BLaER1 treated with 17β-estradiol and CSF1 and Interleukin-3, amounts not matched to agents 10 nM and 100 nM (cell line): Measurements from ENCODE around the gene CD300A.
"Not testable (repeated sequence)": the region's sequence is repeated elsewhere in the genome, so short reads cannot be mapped to it uniquely, and the experiment has no call there.

Source experiments
- H3K27ac ChIP-seq, 11 experiments: shearing (Covaris generic); formaldehyde crosslinking; 2 replicates each; pipeline ENCODE4 v1.8.1; 2022
- H3K27me3 ChIP-seq, 11 experiments: shearing (Covaris generic); formaldehyde crosslinking; 2 replicates each; pipeline ENCODE4 v1.8.1; 2022
- H3K36me3 ChIP-seq, 11 experiments: shearing (Covaris generic); formaldehyde crosslinking; 2 replicates each; pipeline ENCODE4 v1.8.1; 2022
- H3K4me1 ChIP-seq, 10 experiments: shearing (Covaris generic); formaldehyde crosslinking; 2 replicates each; pipeline ENCODE4 v1.8.1; 2022
- H3K4me2 ChIP-seq, 11 experiments: shearing (Covaris generic); formaldehyde crosslinking; 2 replicates each; pipeline ENCODE4 v1.8.1; 2022
- H3K4me3 ChIP-seq, 10 experiments: shearing (Covaris generic); formaldehyde crosslinking; 2 replicates each; pipeline ENCODE4 v1.8.1; 2022
- H3K9ac ChIP-seq, 11 experiments: shearing (Covaris generic); formaldehyde crosslinking; 2 replicates each; pipeline ENCODE4 v1.8.1; 2022
- H3K9me3 ChIP-seq, 11 experiments: shearing (Covaris generic); formaldehyde crosslinking; replicated peaks in 1 of 11; 2 replicates each; pipeline ENCODE4 v1.8.1; 2022
- H4K20me1 ChIP-seq, 11 experiments: shearing (Covaris generic); formaldehyde crosslinking; 2 replicates each; pipeline ENCODE4 v1.8.1; 2022
- Cebpa-rat ChIP-seq, 11 experiments: shearing (Covaris generic); IDR thresholded peaks; 2 replicates each; pipeline ENCODE4 v1.8.1; 2022

The CD300A gene

GRCh38 chr17:74502861-74503260 is 36.4 kb downstream of the CD300A start:
- TF ChIP-seq Cebpa-rat (IDR thresholded peaks at IDR 0.05) = no peak
- no peak overlapping the region for H3K27ac ChIP-seq
- no peaks in the 10 kb centered on the region; a peak in 1 of 22 replicates for H3K27me3 ChIP-seq
- peaks cover 0 to under 1% (median 0%) of the 10 kb centered on the region in 10 experiments; a peak in 3 of 20 replicates for H3K4me1 ChIP-seq
- no peaks in the 10 kb centered on the region for H4K20me1 ChIP-seq
- H3K9ac ChIP-seq = no peak overlapping the region
- no peak overlapping the region for H3K4me2 ChIP-seq
- H3K4me3 ChIP-seq = no peak overlapping the region
- no peaks in the 10 kb centered on the region for H3K9me3 ChIP-seq
- no peaks in the 10 kb centered on the region for H3K36me3 ChIP-seq

DNA sequence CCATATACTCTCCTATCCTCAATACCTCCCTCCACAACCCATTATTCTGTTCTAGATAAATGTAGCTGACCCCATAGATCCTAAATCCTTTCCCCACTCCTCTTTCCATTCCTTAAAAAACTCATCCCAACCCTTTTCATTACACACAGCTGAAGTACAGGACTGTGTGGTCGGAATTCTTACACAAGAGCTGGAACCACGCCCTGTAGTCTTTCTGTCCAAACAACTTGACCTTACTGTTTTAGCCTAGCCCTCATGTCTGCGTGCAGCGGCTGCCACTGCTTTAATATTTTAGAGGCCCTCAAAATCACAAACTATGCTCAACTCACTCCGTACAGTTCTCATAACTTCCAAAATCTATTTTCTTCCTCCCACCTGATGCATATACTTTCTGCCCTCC is 37.5 kb downstream of the CD300A start:
- H3K4me1 ChIP-seq, H3K9ac ChIP-seq, H3K36me3 ChIP-seq, H3K27me3 ChIP-seq, H3K9me3 ChIP-seq, H3K4me3 ChIP-seq, H3K27ac ChIP-seq, H4K20me1 ChIP-seq: not testable (repeated sequence)
- H3K4me2 ChIP-seq = 0 out of 22 replicates have a peak overlapping the region, but pooled peaks of 1 of the 11 experiments have one; percentile 11

GRCh38 chr17:74508156-74508555 is 41.7 kb downstream of the CD300A start:
- Histone ChIP-seq H4K20me1 (no peaks in the 10 kb centered on the region), H3K9me3 (no peaks in the 10 kb centered on the region), H3K4me2 (no peak overlapping the region), H3K27me3 (no peaks in the 10 kb centered on the region; a peak in 1 of 22 replicates), H3K4me1 (peaks cover 0 to 24% (median 14%) of the 10 kb centered on the region in 10 experiments; a peak in 13 of 20 replicates), H3K4me3 (no peak overlapping the region), H3K27ac (no peak overlapping the region), H3K36me3 (no peaks in the 10 kb centered on the region), H3K9ac (no peak overlapping the region)
- TF ChIP-seq Cebpa-rat (IDR thresholded peaks at IDR 0.05) = no peak

- Histone ChIP-seq H3K9ac (peak overlapping the region in 4 of 11 experiments; percentile 2 to 68 (median 56); a peak in 6 of 22 replicates), H3K27ac (peak overlapping the region in 7 of 11 experiments; percentile 19 to 90 (median 70); a peak in 12 of 22 replicates), H3K4me2 (peak overlapping the region in 8 of 11 experiments; percentile 8 to 87 (median 73); a peak in 15 of 22 replicates), H3K4me3 (no peak overlapping the region), H3K27me3 (no peaks in the 10 kb centered on the region), H3K4me1 (peaks cover 0 to 49% (median 23%) of the 10 kb centered on the region in 10 experiments; a peak in 14 of 20 replicates), H3K9me3 (peaks cover 7 to 20% (median 14%) of the 10 kb centered on the region in 11 experiments; a peak in 17 of 22 replicates), H3K36me3 (no peaks in the 10 kb centered on the region), H4K20me1 (no peaks in the 10 kb centered on the region)
- TF ChIP-seq Cebpa-rat (IDR thresholded peaks at IDR 0.05) = no peak
Observed at GRCh38 chr17:74512036-74512435, 45.6 kb downstream of the CD300A start.

DNA sequence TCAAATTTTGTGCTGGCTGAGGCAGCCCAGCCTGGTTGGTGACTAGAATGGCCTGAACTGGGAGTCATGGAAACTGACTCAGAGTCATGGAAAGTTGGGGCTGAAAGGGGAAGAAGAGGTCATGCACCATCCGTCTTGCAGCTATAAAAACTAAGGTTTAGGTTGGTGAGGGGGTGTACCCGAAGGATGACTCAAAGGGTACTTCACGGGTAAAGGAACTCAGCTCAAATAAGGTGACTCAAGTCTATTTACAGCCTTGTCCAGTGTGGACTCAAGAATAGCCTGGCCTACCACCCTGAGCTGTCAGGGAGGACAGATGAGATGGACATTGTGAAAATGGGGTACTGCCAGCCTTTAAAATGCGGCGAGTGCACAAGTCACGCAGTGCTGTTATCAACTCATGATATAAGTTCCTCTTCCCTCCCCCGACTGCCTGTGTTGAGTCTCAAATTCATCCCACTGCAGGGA is 46.2 kb downstream of the CD300A start:
- no peak for TF ChIP-seq Cebpa-rat (IDR thresholded peaks at IDR 0.05)
- H3K4me3 ChIP-seq = no peak overlapping the region

GRCh38 chr17:74513987-74514631 is 47.7 kb downstream of the CD300A start:
- H3K4me2 ChIP-seq = peak overlapping the region in 2 of 11 experiments; percentile 79 to 84; a peak in 2 of 22 replicates
- peaks cover 15 to 41% (median 28%) of the 10 kb centered on the region in 11 experiments for H3K9me3 ChIP-seq
- H3K9ac ChIP-seq = no peak overlapping the region
- peaks cover 0 to 4% (median 0%) of the 10 kb centered on the region in 11 experiments; a peak in 2 of 22 replicates for H3K36me3 ChIP-seq
- peak overlapping the region in 3 of 11 experiments; percentile 70 to 90 (median 83); a peak in 5 of 22 replicates for H3K27ac ChIP-seq
- no peak for TF ChIP-seq Cebpa-rat (IDR thresholded peaks at IDR 0.05)
- H3K4me1 ChIP-seq = peaks cover 0 to 67% (median 24%) of the 10 kb centered on the region in 10 experiments; a peak in 14 of 20 replicates
- H3K27me3 ChIP-seq = no peaks in the 10 kb centered on the region
- H4K20me1 ChIP-seq = no peaks in the 10 kb centered on the region
- H3K4me3 ChIP-seq = no peak overlapping the region

More for the DNA sequence above, 46.2 kb downstream of the CD300A start:
- Histone ChIP-seq H4K20me1 (no peaks in the 10 kb centered on the region), H3K4me2 (peak overlapping the region in 9 of 11 experiments; percentile 3 to 87 (median 67); a peak in 17 of 22 replicates), H3K36me3 (no peaks in the 10 kb centered on the region), H3K27ac (peak overlapping the region in 8 of 11 experiments; percentile 14 to 90 (median 67); a peak in 14 of 22 replicates), H3K4me1 (peaks cover 0 to 55% (median 24%) of the 10 kb centered on the region in 10 experiments; a peak in 14 of 20 replicates), H3K9ac (peak overlapping the region in 5 of 11 experiments; percentile 2 to 68 (median 52); a peak in 7 of 22 replicates), H3K27me3 (no peaks in the 10 kb centered on the region), H3K9me3 (peaks cover 7 to 26% (median 15%) of the 10 kb centered on the region in 11 experiments; a peak in 19 of 22 replicates)

GRCh38 chr17:74514632-74515334 is 48.3 kb downstream of the CD300A start:
- H3K27ac ChIP-seq = peak overlapping the region in 4 of 11 experiments; percentile 19 to 90 (median 52); a peak in 5 of 22 replicates
- H3K9ac ChIP-seq = no peak overlapping the region
- H3K4me2 ChIP-seq = peak overlapping the region in 3 of 11 experiments; percentile 10 to 16 (median 14); a peak in 2 of 22 replicates
- no peaks in the 10 kb centered on the region for H4K20me1 ChIP-seq
- peaks cover 0 to 4% (median 0%) of the 10 kb centered on the region in 11 experiments; a peak in 2 of 22 replicates for H3K36me3 ChIP-seq
- TF ChIP-seq Cebpa-rat (IDR thresholded peaks at IDR 0.05) = no peak
- peaks cover 15 to 45% (median 31%) of the 10 kb centered on the region in 11 experiments for H3K9me3 ChIP-seq
- H3K27me3 ChIP-seq = no peaks in the 10 kb centered on the region
- peaks cover 1 to 73% (median 30%) of the 10 kb centered on the region in 10 experiments; a peak in 19 of 20 replicates for H3K4me1 ChIP-seq
- H3K4me3 ChIP-seq = no peak overlapping the region

GRCh38 chr17:74515941-74516340 is 49.5 kb downstream of the CD300A start:
- Histone ChIP-seq H3K27ac (peak overlapping the region in 1 of 11 experiments; percentile 67; a peak in 1 of 22 replicates), H3K4me3 (no peak overlapping the region), H3K36me3 (peaks cover 0 to 4% (median 0%) of the 10 kb centered on the region in 11 experiments; a peak in 2 of 22 replicates), H4K20me1 (no peaks in the 10 kb centered on the region), H3K9ac (no peak overlapping the region), H3K4me2 (peak overlapping the region in 3 of 11 experiments; percentile 49 to 76 (median 64); a peak in 4 of 22 replicates), H3K9me3 (peaks cover 15 to 45% (median 31%) of the 10 kb centered on the region in 11 experiments), H3K27me3 (no peaks in the 10 kb centered on the region), H3K4me1 (peaks cover 13 to 83% (median 42%) of the 10 kb centered on the region in 10 experiments)
- TF ChIP-seq Cebpa-rat (IDR thresholded peaks at IDR 0.05) = no peak
